Measurements from ENCODE around the gene IL21. TPM values are rescaled to one million over a fixed set of nuclear protein-coding genes. Genes with fewer than 3 reads are reported as not detected.

IL21 gene
- total RNA-seq, 1 experiment from 2014 or later, result not detected

GRCh38 chr4:122614621-122615020 is 6.2 kb downstream of the IL21 start:
- CTCF ChIA-PET, result no interaction called here
- TF ChIP-seq CREM (CRISPR knock-in tag; IDR thresholded peaks at IDR 0.05) (no peak), FOXJ3 (CRISPR knock-in tag; IDR thresholded peaks at IDR 0.05; ENCODE audit: borderline replicate concordance) (no peak), ZNF232 (CRISPR knock-in tag; IDR thresholded peaks at IDR 0.05) (no peak), ZNF416 (CRISPR knock-in tag; IDR thresholded peaks at IDR 0.05) (no peak), FOXK1 (CRISPR knock-in tag; IDR thresholded peaks at IDR 0.05) (no peak), TP53 (CRISPR knock-in tag; IDR thresholded peaks at IDR 0.05) (no peak), NFYB (CRISPR knock-in tag; conservative IDR thresholded peaks at IDR 0.05; ENCODE audit: low read depth) (no peak), CTCF (IDR thresholded peaks at IDR 0.05) (no peak), RORB (CRISPR knock-in tag; IDR thresholded peaks at IDR 0.05) (no peak), MLX (CRISPR knock-in tag; IDR thresholded peaks at IDR 0.05) (no peak), IRF1 (CRISPR knock-in tag; IDR thresholded peaks at IDR 0.05) (no peak), ZNF425 (CRISPR knock-in tag; conservative IDR thresholded peaks at IDR 0.05) (no peak), TEAD4 (CRISPR knock-in tag; IDR thresholded peaks at IDR 0.05) (no peak), MAX (CRISPR knock-in tag; IDR thresholded peaks at IDR 0.05) (no peak)
- Mint-ChIP-seq H3K4me3 (no peak overlapping the region), H3K9me3 (no peaks in the 10 kb centered on the region), H3K4me1 (peaks cover 21% of the 10 kb centered on the region), H3K27ac (no peak overlapping the region), H3K36me3 (no peaks in the 10 kb centered on the region), H3K27me3 (ENCODE audit: low read depth) (no peaks in the 10 kb centered on the region)
- DNase-seq (ENCODE audit: low spot score) (no peak), ATAC-seq (no peak)
- POLR2A ChIA-PET, result no interaction called here

- Mint-ChIP-seq H3K4me3 (no peak overlapping the region), H3K27me3 (ENCODE audit: low read depth) (no peaks in the 10 kb centered on the region)
- CTCF ChIA-PET, result interaction anchor here (1.7 kb wide), 1 partner anchor 10 kb away, joined by 5 read pairs; no protein-coding TSS in a partner anchor
- TF ChIP-seq NFE2L1 (CRISPR knock-in tag; IDR thresholded peaks at IDR 0.05), result no peak
- TF ChIP-seq GRHL2 (CRISPR knock-in tag; IDR thresholded peaks at IDR 0.05; ENCODE audit: insufficient replicate concordance, severe bottlenecking), result no peak
- no peak for TF ChIP-seq NR3C1 (CRISPR knock-in tag; conservative IDR thresholded peaks at IDR 0.05; ENCODE audit: low read depth)
- no peak for TF ChIP-seq RELA (CRISPR knock-in tag; IDR thresholded peaks at IDR 0.05; ENCODE audit: borderline replicate concordance)
- no peak for TF ChIP-seq NR1H2 (CRISPR knock-in tag; IDR thresholded peaks at IDR 0.05)
- no peak for TF ChIP-seq ZNF138 (CRISPR knock-in tag; conservative IDR thresholded peaks at IDR 0.05)
- no peak for TF ChIP-seq ZNF416 (CRISPR knock-in tag; IDR thresholded peaks at IDR 0.05)
- no peak for TF ChIP-seq FOXP4 (CRISPR knock-in tag; IDR thresholded peaks at IDR 0.05)
- no peak for TF ChIP-seq TEAD1 (CRISPR knock-in tag; IDR thresholded peaks at IDR 0.05)
- no peak for TF ChIP-seq MAX (CRISPR knock-in tag; IDR thresholded peaks at IDR 0.05)
- TF ChIP-seq FOXK1 (CRISPR knock-in tag; IDR thresholded peaks at IDR 0.05), result no peak
- TF ChIP-seq ATF3 (CRISPR knock-in tag; conservative IDR thresholded peaks at IDR 0.05), result no peak
- TF ChIP-seq ELF4 (CRISPR knock-in tag; IDR thresholded peaks at IDR 0.05; ENCODE audit: low read depth), result no peak
- no peak for TF ChIP-seq ATF1 (CRISPR knock-in tag; IDR thresholded peaks at IDR 0.05)
- TF ChIP-seq NR2C2 (CRISPR knock-in tag; IDR thresholded peaks at IDR 0.05), result no peak
- no peak for TF ChIP-seq ATF6 (CRISPR knock-in tag; IDR thresholded peaks at IDR 0.05)
Measured at GRCh38 chr4:122612540-122612939, 8.3 kb downstream of the IL21 start.

More at GRCh38 chr4:122612540-122612939, 8.3 kb downstream of the IL21 start:
- POLR2A ChIA-PET, result no interaction called here
- no peaks in the 10 kb centered on the region for H3K36me3 Mint-ChIP-seq
- no peak for ATAC-seq
- no peaks in the 10 kb centered on the region for H3K9me3 Mint-ChIP-seq
- H3K27ac Mint-ChIP-seq, result no peak overlapping the region
- DNase-seq (ENCODE audit: low spot score), result no peak
- H3K4me1 Mint-ChIP-seq, result peaks cover 7% of the 10 kb centered on the region
